Measurements from ENCODE around the gene SFXN3.

SFXN3 gene

DNA sequence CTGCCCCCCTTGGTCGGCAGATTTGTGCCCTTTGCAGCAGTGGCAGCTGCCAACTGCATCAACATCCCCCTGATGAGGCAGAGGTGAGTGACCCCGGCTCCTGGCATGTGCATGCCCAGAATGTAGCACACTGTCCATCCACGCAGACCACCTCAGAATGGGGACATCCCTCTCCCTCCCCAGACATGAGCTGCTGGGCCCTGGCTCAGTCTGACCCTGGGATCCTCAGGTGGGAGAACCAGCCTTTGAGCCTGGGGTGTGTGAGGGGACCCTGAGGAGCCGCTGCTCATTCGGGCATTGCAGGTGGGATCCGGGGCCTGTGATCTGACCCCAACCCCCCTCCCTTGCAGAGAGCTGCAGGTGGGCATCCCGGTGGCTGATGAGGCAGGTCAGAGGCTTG lies 5.7 kb downstream of the SFXN3 start:
- DNase-seq: no peak

DNA sequence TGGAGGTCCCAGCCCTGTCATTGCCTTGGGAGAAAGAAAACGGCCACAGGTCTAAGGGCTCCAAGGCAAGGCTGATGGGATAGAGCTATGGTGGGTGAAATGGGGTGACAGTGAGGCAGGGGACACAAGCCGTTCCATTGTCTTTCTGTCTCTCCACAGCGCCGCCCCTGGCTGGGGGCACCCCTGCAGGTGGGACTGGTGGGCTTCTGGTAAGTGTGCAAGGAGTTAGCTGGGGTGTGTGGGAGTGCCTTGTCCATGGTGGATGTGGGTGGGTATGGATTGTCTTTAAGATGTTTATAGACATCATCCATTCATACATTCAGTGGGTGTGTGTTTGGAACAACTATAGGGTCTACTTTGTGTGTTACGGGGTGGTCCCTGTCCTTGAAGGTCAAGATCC lies 7.5 kb downstream of the SFXN3 start:
- no peak for DNase-seq

DNA sequence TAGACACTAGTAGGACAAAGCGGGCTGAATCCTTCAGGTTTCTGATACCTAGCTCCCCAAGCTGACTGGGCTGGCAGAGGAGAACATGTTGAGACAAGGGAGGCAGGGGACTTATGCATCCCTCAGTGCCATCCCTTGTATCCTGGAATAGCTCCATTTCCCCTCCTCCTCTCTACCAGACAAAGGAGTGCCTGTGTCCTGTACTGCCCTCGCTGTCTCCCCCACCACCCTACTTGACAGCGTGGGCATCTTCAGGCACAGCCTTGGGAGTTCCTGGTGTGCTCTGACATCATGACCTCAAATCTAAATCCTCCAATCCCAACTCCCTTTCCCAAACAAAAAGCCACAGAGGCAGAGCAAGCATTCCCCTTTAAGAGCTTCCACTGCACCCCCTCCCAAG lies 9.0 kb downstream of the SFXN3 start:
- no peak for DNase-seq

DNA sequence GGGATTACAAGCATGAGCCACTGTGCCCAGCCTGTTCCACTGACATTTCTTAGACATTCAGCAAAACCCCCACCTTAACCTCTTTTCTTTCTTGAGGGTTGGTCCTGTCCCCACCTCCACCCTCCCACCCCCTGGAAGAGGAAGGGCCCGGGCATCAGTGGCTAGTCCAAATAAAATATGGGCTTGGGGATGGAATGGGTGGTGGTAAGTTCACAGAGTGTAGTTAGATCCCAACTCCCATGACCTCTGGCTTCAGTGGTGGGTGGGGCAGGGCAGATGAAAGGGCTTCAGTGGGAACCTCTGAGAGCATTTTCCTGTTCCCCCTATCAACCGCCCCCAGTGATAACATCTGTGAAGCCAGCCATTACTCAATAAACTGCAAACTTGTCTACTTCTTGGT lies 9.8 kb downstream of the SFXN3 start:
- no peak for DNase-seq

DNA sequence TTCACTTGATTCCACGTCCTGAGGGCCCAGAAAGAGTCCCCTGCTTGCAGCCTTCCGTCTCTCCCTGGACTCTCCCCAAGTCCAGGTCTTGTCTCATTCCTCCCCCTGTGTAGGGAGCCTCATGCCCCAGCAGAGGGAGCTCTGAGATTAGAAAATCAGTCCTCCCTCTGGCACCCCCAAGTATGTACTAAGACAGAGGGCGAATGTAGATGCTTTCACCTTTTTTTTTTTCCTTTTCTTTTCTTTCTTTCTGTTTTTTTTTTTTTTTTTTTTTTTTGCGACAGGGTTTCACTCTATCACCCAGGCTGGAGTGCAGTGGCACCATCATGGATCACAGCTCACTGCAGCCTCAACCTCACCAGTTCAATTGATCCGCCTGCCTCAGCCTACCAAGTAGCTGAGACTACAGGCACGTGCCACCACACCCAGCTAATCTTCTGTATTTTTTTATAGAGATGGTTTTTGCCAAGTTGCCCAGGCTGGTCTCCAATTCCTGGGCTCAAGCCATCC lies 10.3 kb downstream of the SFXN3 start:
- DNase-seq: peak; percentile 79

DNA sequence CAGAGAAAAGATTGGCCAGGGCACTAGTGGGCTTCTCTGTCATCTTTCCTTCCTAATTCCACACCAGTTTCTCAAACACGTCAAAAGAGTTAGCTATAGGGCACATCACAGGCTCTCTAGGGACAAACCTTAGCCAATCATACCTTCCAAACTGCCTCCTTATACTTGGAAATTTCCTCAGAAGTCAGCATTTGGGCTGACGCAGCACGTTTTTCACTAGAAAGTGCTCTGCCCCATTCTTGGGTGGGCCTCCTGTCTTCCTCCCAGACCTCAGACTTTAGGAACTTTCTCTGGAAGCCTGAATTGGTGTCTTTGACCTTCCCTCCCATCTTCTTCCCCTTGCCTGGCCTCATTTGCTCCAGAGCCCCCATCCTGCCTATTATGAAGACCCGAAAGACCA lies 11.1 kb downstream of the SFXN3 start:
- DNase-seq: no peak

DNA sequence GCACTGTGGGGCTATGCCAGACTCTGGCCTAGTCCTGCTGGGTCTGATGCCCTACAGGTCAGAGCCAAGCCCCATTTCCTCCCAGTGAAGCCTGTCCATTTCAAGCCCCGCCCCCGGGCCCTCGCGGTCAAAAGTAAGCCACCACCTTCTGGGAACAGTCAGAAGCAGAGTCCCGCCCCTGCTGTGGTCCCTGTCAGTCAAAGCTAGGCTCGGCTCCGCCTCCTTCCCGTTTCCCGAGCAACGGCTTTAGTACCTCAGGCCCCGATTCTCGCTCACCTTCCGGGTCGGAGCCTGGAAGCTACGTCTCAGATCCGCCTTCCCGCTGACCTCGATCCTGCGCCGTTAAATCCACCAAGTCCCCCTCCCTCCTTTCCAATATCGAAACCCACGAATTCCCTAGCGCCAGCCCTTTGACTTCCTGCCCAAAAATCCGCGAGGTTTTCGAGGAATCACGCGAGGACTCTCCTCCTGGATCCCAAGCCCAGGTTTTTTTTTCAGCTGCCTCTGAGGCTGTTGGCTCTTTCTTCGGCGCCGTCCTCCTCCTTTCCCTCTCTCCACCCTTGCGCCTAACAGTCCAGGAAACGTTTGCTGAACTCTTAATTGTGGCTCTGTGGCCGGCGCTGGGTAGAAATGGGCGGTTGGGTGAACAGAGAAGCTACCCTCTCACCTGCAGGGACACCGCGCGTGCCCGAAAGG lies 11.8 kb downstream of the SFXN3 start:
- peak; percentile 95 for DNase-seq

DNA sequence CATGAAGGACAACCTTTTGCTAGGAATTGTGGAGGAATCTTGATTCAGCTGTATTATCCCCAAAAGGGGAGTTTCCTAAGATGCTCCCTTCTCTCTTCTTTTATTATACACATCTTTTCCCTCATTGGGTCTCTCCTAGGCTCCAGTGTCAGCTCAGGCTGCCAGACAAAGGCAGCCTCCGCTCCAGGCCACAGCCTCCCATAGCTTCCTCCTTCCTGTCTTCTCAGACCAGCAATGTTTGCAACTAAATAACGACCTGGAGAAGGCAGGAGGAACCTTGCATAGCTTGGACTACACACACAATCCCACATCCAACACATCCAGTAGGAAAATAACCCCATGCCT lies 12.3 kb downstream of the SFXN3 start:
- no peak for DNase-seq

DNA sequence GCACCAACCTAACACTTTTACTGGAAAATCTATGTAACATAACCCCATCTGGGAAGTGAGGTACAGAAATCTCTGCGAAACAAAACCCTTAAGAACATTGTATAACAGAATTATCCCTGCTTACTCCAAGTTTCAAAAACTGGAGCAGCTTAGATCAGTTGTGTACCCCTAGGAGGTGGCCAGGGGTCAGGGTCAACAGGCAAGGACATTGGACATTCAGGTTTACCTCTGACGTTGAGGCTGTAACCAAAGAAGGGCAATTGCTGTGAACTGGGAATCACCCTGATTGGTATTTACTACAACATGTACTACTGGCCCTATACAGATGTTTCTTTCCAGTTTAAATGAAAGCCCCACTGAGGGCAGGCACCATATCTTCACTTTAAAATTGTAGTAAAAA lies 13.1 kb downstream of the SFXN3 start:
- no peak for DNase-seq

DNA sequence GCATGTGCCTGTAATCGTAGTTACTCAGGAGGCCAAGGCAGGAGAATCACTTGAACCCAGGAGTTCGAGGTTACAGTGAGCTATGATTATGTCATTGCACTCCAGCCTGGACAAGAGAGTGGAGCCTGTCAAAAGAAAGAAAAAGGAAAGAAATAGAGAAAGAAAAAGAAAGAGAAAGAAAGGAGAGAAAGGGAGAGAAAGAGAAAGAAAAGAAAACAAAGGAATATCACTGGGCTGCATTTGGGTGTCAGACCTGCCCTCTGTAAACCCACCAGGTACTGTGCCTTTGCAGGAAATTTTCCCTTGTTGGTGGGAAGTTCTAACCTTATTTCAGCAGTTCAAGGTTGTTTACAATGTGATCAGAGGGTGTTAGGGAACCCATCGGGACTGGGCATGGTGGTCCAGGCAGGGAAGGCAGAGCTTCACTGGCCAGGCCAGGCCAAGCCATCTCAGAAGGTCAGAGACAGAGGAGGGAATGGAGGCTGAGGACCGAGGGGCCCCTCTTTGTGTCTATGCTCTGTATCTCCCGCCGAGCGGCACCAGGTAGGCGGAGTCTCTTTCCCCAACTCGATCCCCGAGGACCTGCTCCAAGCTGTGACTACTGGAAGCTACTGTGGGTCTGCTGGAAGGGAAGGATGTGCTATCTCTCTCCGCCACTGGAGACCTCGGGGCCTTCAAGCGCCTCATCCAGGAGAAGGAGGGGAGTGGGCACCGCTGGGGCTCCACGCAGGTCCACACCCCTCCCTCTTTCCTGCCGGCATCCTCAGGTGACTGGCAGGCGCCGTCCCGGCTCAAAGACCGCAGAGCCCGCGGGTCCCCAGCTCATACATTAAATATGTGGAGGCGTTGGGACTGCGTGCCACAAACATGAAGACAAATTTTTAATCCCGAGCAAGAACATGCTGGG lies 15.6 kb downstream of the SFXN3 start:
- DNase-seq: no peak

DNA sequence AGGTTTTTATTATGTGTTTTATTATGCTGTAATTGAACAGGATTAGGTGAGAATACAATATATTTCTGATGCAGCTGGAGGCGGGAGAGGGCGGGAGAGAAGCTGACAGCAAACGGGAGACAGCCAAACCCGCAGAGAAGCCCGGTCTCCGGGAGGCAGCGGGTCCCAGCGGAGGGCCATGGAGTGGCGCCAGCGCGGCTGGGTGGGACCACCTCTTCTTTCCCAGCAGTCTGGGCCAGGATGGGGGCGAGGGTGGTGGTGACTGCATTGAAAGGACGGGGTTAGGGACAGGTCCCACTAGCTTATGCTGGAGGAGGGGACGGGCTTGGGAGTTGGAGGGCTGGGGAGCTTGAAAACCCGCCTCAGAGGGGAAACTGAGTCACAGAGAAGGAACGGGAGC lies 16.2 kb downstream of the SFXN3 start:
- DNase-seq: no peak

DNA sequence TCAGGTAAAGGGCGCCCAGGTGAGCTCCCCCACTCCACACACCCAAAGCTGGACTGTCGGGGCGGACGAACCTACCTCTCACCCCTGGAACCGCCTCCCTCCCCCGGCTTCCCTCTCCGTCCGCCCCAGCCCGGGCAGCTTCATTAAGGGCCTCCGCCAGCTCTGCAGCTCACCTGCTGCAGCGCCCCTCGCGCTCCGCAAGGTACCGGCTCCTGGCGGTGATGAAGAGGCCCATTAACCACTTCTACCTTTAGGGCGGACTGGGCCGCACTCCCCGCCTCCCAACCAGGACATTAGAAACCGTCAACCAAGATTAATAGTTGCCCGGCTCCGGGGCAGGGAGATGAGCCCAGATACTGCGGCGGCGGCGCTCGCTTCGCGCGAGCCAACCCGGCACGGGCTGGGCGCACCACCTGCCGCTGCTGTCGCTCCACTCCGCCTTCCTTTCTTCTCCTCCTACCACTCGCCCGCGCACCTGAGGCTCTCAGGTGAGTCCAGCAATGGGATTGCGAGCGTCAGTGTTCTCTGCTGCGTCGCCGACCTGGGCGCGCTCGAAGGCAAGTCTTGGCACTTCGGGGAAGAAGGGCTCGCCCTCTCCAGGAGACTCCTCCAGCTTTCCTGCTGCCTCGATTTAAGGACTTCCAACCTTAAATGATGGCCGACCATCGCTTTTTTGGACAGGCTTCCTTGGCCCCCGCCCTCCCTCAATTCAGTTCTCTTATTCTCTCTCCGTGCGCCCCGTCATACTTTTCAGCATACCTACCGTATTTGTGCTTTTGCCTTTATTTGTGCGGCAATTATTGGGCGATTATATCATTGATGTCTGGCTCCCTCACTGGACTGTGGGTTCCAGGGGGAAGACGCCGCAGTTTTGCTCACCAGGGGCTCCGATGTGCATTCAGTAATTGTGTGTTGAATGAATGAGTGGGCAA lies 17.2 kb downstream of the SFXN3 start:
- no peak for DNase-seq

DNA sequence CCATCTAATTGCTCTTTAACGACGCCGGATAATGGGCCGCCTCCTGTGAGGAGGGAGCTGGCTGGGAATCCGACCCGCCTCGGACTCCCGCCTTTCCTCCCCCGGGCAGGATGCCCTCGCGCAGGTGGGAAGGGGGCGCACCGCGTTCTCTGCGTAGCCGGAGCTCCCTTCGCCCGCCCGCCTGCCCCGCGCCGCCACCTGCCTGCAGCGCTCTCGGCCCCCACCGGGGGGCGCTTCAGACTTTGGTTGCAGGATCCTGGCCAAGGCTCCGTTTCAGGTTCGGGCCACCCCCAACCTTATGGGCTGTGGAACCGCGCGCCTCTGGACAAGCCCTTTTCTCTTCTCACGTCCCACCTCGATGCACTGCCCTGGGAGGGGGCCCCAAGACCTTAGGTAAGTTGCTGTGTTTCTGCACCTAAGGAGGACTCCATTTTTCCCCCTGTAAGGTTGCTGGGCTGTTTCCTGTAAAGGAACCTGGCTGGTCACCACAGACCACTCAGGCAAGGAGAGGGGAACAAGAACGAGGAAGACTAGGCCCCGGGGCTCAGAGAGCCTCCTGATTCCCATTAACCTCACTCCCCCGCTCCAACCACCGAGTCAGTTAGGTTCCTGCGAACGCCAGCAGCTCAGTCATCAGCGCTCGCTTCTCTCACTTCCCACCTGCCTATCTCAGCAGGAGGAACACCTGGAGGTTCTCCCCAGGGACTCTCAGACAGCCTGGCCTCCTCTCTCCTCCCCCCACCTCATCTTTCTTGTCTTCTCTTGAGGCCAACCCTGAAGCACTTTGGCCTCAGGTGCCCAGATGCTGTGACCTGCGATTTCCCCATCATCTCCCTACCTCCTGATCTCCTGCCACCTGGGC lies 19.4 kb downstream of the SFXN3 start:
- peak; percentile 84 for DNase-seq

DNA sequence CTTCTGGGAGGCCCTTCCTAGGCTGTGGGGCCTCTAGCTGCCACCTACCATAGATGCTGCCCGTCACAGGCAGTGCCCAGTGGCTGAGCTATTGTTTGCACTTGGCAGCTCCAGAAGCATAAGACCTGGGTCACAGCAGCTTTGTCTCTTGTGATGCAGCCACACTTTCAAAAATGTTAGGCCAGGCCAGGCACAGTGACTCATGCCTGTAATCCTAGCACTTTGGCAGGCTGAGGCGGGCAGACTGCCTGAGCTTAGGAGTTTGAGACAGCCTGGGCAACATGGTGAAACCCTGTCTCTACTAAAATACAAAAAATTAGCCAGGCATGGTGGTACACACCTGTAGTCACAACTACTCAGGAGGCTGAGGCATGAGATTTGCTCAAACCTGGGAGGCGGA lies 21.3 kb downstream of the SFXN3 start:
- no peak for DNase-seq

DNA sequence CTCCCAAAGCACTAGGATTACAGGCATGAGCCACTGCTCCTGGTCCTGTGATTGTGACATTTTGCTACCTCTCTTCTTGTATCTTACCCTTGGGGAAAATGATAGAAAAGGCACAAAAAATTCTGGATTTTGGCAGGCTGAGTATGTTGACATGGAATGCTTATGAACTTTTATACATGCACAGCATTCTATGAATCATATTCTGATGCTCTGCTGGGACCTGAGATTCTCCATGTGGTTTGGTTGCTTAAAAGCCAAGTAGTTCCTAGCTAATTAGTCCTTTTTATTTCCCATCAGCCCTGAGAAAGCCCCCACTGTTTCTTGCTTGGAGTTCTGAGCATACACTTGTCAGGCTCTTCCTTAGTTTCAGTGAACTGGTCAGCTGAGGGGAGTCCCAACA lies 22.5 kb downstream of the SFXN3 start:
- DNase-seq: no peak

DNA sequence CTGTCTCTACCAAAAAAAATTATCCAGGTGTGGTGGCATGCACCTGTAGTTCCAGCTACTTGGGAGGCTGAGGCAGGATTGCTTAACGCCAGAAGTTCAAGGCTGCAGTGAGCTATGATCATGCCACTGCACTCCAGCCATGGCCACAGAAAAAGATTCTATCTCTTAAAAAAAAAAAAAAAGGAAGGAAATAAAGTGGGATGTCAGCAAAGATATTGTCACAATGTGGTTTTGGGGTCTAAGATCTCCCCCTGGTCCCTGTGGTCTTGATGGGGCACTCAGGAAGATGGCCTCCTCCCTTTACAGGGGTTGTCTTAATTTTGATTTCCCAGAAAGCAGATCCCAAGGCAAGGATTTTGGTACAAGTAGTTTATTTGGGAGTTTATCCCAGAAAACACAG lies 23.3 kb downstream of the SFXN3 start:
- DNase-seq: no peak

DNA sequence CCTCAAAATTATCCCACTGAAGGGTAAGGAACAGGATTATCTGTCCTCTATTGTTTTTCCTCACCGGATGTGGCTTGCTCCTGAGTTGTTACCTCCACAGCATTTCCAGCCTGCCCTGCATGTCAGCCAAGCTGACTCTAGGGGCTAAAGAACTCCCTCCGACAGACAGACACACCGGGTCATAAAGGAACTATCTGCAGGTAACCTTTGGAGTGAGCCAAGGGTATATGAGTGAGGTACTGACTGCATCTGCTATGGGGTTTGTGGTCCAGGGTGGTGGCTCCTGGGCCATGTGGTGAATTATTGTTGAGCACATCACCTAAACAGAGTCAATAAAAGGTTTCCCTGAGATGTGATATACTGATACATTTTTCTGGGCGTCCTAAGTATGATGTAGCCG lies 23.8 kb downstream of the SFXN3 start:
- DNase-seq: no peak

DNA sequence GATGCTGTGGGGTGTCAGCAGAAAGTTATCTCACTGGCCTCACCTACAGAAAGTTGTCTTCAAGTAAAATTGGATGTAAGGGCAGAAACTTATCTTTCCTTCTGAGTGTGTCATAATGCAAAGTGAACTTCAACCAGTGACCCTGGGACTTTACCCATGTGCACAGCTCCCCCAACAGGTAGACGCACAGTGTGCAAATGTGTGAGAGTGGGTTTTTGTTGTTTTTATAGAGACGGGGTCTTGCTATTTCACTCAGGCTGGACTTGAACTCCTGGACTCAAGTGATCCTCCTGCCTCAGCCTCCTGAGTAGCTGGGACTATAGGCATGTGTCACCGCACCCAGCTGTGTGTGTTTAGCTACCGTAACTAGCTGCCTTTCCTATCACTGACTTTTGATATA lies 24.4 kb downstream of the SFXN3 start:
- DNase-seq: no peak

DNA sequence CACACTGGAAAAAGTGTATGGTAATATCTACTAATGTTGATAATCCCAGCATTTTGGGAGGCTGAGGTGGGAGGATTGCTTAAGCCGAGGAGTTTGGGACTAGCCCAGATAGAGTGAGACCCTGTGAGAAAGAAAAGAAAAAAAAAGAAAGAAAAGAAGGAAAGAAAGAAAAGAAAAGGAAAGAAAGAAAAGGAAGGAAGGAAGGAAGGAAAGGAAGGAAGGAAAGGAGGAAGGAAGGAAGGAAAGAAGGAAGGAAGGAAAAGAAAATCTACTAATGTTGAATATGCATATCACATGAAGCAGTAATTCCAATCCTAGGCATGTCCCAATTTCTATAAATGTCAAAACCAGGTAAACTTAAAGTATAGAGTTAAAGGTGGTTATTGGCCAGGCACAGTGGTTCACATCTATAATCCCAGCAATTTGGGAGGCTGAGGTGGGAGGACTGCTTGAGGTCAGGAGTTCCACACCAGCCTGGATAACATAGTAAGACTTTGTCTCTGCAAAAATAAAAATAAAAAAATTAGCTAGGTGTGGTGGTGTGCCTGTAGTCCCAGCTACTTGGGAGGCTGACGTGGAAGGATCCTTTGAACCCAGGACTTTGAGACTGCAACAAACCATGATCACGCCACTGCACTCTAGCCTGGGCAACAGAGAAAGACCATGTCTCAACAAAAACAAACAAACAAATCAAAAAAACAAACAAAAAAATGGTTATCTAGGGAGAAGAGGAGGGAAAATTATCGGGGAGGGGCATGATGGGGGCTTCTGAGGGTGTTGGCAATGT lies 25.5 kb downstream of the SFXN3 start:
- no peak for DNase-seq

DNA sequence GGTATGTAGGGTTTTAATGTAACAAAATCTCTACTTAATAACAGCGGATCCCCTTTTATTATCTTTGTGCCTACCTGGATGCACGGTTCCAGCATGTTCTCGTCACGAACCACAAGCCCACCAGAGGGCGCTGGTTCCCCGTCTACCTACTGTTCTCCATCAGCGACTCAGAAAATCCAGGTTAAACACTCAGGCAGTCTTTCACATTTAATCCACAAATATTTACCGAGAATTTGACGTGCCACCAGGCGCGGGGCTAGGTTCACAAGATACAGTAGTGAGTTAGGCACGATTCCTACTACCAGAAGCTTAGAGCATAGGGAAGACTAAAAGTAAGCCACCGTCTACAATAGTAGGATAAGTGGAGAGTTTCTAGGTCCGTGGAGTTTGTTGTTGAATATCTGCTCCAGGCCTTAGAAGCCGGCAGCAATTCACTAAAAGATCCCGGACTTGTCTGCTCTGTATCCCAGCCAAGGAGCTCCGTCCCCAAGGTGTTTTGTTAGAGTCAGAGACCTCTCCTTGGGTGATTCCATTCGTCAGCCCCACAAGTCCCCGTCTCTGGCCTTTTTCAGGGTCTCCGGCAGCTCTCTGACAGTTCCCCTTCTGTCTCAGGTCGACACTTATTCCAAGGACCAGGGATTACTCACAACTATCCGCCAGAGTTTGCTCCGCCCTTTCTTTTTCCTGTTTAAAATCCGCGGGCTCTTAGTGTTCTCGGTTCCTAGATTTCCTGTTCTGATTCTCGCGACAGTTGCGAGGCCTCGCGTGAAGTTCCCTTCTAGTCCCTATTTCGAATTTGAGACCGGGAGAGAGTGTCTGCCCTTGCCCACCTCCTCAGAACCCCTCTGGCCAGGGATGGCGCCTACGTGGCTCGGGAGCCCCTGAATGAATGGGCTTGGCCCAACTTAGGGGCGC lies 29.3 kb downstream of the SFXN3 start:
- DNase-seq: peak; percentile 95

Measured in activated CD4-positive, alpha-beta T cell treated with anti-CD3 and anti-CD28 coated beads for 48 hours (primary cell).